Measurements from ENCODE around the gene GPR137B.

- no peak for TF ChIP-seq BCL11A (tag by site-specific recombination; IDR thresholded peaks at IDR 0.05; ENCODE audit: low read depth)
- TF ChIP-seq, protein P1, sequence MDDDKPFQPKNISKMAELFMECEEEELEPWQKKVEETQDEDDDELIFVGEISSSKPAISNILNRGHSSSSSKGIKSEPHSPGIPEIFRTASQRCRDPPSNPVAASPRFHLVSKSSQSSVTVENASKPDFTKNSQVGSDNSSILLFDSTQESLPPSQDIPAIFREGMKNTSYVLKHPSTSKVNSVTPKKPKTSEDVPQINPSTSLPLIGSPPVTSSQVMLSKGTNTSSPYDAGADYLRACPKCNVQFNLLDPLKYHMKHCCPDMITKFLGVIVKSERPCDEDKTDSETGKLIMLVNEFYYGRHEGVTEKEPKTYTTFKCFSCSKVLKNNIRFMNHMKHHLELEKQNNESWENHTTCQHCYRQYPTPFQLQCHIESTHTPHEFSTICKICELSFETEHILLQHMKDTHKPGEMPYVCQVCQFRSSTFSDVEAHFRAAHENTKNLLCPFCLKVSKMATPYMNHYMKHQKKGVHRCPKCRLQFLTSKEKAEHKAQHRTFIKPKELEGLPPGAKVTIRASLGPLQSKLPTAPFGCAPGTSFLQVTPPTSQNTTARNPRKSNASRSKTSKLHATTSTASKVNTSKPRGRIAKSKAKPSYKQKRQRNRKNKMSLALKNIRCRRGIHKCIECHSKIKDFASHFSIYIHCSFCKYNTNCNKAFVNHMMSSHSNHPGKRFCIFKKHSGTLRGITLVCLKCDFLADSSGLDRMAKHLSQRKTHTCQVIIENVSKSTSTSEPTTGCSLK (tag by site-specific recombination; IDR thresholded peaks at IDR 0.05) = no peak
- TF ChIP-seq CTCF (tag by site-specific recombination; IDR thresholded peaks at IDR 0.05) = no peak
- TF ChIP-seq YY1 (tag by site-specific recombination; IDR thresholded peaks at IDR 0.05) = no peak
Observed at GRCh38 chr1:236147521-236148469, 5.5 kb downstream of the GPR137B start.
